ENCODE measurements around the gene STPG3. TPM values are rescaled to one million over a fixed set of nuclear protein-coding genes. Genes with fewer than 3 reads are reported as not detected.

STPG3 gene
- total and polyA plus RNA-seq, 2 of the 13 experiments (the other 11 are each of a cell fraction or from before 2014, with no cell fraction given) = not detected

- 0 out of 2 replicates have a peak, but pooled peaks have one; percentile 72 for TF ChIP-seq HBP1 (CRISPR knock-in tag; IDR thresholded peaks at IDR 0.05; ENCODE audit: low read depth)
- TF ChIP-seq, protein P1, sequence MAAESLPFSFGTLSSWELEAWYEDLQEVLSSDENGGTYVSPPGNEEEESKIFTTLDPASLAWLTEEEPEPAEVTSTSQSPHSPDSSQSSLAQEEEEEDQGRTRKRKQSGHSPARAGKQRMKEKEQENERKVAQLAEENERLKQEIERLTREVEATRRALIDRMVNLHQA (CRISPR knock-in tag; IDR thresholded peaks at IDR 0.05) = no peak
- TF ChIP-seq, protein P2, sequence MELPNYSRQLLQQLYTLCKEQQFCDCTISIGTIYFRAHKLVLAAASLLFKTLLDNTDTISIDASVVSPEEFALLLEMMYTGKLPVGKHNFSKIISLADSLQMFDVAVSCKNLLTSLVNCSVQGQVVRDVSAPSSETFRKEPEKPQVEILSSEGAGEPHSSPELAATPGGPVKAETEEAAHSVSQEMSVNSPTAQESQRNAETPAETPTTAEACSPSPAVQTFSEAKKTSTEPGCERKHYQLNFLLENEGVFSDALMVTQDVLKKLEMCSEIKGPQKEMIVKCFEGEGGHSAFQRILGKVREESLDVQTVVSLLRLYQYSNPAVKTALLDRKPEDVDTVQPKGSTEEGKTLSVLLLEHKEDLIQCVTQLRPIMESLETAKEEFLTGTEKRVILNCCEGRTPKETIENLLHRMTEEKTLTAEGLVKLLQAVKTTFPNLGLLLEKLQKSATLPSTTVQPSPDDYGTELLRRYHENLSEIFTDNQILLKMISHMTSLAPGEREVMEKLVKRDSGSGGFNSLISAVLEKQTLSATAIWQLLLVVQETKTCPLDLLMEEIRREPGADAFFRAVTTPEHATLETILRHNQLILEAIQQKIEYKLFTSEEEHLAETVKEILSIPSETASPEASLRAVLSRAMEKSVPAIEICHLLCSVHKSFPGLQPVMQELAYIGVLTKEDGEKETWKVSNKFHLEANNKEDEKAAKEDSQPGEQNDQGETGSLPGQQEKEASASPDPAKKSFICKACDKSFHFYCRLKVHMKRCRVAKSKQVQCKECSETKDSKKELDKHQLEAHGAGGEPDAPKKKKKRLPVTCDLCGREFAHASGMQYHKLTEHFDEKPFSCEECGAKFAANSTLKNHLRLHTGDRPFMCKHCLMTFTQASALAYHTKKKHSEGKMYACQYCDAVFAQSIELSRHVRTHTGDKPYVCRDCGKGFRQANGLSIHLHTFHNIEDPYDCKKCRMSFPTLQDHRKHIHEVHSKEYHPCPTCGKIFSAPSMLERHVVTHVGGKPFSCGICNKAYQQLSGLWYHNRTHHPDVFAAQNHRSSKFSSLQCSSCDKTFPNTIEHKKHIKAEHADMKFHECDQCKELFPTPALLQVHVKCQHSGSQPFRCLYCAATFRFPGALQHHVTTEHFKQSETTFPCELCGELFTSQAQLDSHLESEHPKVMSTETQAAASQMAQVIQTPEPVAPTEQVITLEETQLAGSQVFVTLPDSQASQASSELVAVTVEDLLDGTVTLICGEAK (IDR thresholded peaks at IDR 0.05) = no peak
- TF ChIP-seq, protein P2 (CRISPR knock-in tag; IDR thresholded peaks at IDR 0.05) = peak; percentile 33; the same call in 1 of the 2 replicates
- TF ChIP-seq, protein P3, sequence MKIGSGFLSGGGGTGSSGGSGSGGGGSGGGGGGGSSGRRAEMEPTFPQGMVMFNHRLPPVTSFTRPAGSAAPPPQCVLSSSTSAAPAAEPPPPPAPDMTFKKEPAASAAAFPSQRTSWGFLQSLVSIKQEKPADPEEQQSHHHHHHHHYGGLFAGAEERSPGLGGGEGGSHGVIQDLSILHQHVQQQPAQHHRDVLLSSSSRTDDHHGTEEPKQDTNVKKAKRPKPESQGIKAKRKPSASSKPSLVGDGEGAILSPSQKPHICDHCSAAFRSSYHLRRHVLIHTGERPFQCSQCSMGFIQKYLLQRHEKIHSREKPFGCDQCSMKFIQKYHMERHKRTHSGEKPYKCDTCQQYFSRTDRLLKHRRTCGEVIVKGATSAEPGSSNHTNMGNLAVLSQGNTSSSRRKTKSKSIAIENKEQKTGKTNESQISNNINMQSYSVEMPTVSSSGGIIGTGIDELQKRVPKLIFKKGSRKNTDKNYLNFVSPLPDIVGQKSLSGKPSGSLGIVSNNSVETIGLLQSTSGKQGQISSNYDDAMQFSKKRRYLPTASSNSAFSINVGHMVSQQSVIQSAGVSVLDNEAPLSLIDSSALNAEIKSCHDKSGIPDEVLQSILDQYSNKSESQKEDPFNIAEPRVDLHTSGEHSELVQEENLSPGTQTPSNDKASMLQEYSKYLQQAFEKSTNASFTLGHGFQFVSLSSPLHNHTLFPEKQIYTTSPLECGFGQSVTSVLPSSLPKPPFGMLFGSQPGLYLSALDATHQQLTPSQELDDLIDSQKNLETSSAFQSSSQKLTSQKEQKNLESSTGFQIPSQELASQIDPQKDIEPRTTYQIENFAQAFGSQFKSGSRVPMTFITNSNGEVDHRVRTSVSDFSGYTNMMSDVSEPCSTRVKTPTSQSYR (CRISPR knock-in tag; IDR thresholded peaks at IDR 0.05; ENCODE audit: borderline replicate concordance) = peak; percentile 48; the same call in 1 of the 2 replicates
- TF ChIP-seq TBP (CRISPR knock-in tag; IDR thresholded peaks at IDR 0.05) = 0 out of 2 replicates have a peak, but pooled peaks have one; percentile 53
- TF ChIP-seq SATB2 (CRISPR knock-in tag; IDR thresholded peaks at IDR 0.05) = 0 out of 2 replicates have a peak, but pooled peaks have one; percentile 63
- TF ChIP-seq SRSF4 (IDR thresholded peaks at IDR 0.05; ENCODE audit: low read depth, low read length, poor library complexity, severe bottlenecking) = no peak
- no peak for TF ChIP-seq STAG1 (CRISPR knock-in tag; IDR thresholded peaks at IDR 0.05)
Measured at GRCh38 chr9:137240841-137241489, 10.1 kb upstream of the STPG3 start, which contains the start of gene TUBB4B (continued).

Measured in HepG2 (cell line).